Activated CD4-positive, alpha-beta T cell treated with anti-CD3 and anti-CD28 coated beads for 36 hours (primary cell): ENCODE data around the gene TENT5C. TPM values are rescaled to one million over a fixed set of nuclear protein-coding genes. Genes with fewer than 3 reads are reported as not detected.

Experiments
- ATAC-seq: fragments of 200-7000 bp; cut with Tn5 transposase; one replicate; pipeline ENCODE4 v1.10.0; 2021; ENCODE audit warnings: mild to moderate bottlenecking, moderate library complexity
- CTCF ChIA-PET: fragments of 350-600 bp; sonication (Branson Sonifier 250); formaldehyde crosslinking; loops from one replicate; lab custom pipeline; 2021; ENCODE audit warnings: antibody characterized with exemption; lab: Charles Lee
- POLR2A ChIA-PET: fragments of 350-600 bp; sonication (Branson Sonifier 250); formaldehyde crosslinking; loops from one replicate; lab custom pipeline; 2021; ENCODE audit warnings: antibody characterized with exemption, inconsistent platforms; lab: Charles Lee
- DNase-seq: peaks from one replicate; pipeline ENCODE4 v3.0.0-alpha.2; 2020
- H3K27ac Mint-ChIP-seq: one replicate; pipeline ENCODE4 v1.8.0; 2021; ENCODE audit warnings: mixed read lengths
- H3K27me3 Mint-ChIP-seq: one replicate; pipeline ENCODE4 v1.8.0; 2021; ENCODE audit warnings: mixed read lengths
- H3K36me3 Mint-ChIP-seq: one replicate; pipeline ENCODE4 v1.8.0; 2021; ENCODE audit warnings: low read depth, mixed read lengths
- H3K4me1 Mint-ChIP-seq: one replicate; pipeline ENCODE4 v1.8.0; 2021; ENCODE audit warnings: mixed read lengths
- H3K4me3 Mint-ChIP-seq: one replicate; pipeline ENCODE4 v1.8.0; 2021; ENCODE audit warnings: mild to moderate bottlenecking, moderate library complexity, mixed read lengths
- H3K9me3 Mint-ChIP-seq: one replicate; pipeline ENCODE4 v1.8.0; 2021; ENCODE audit warnings: low read depth, mixed read lengths
- intact Hi-C, 2 experiments: fragments of 100-400 bp; cut with DNase I in 1 of 2; cut with micrococcal nuclease in 1 of 2; formaldehyde crosslinking; loops; one replicate each; pipeline versions ENCODE4 v1.14.2 to v1.15.1; 2022 to 2024; cut with DNase I, micrococcal nuclease
- total RNA-seq, 2 experiments: library from RNA; stranded (reverse); gene quantifications; one replicate each; pipeline ENCODE4 v1.2.3, GENCODE V29; 2021

The TENT5C gene
- total RNA-seq, 2 experiments from 2014 or later, result 6.0 to 6.4 TPM

DNA sequence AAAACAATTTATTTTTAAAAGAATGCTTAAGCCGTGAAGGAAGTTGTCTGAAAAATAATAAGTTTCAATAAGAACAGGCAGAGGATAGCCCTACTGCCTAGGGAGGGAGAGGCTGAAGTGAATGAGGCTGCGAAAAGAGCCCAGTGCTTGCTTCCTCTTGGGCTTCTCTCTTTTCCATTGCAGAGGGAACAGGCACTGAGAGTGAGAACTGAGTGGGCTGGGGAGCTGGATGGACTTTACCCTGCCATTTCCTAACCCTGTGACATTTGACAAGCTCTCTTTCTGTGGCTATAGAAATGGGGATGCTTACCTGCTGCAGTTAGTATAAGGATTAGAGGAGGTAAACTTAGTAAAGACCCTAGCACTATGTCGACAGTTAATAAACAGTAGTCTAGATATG is 30.0 kb downstream of the TENT5C start:
- H3K27ac Mint-ChIP-seq, result no peak overlapping the region
- DNase-seq (no peak), ATAC-seq (no peak)
- ChIA-PET POLR2A (no interaction called here), CTCF (no interaction called here)
- intact Hi-C loops, result no loop called here
- peaks cover 11% of the 10 kb centered on the region for H3K4me1 Mint-ChIP-seq
- H3K36me3 Mint-ChIP-seq, result no peaks in the 10 kb centered on the region
- peaks cover 15% of the 10 kb centered on the region for H3K27me3 Mint-ChIP-seq
- no peak overlapping the region for H3K4me3 Mint-ChIP-seq
- no peaks in the 10 kb centered on the region for H3K9me3 Mint-ChIP-seq

DNA sequence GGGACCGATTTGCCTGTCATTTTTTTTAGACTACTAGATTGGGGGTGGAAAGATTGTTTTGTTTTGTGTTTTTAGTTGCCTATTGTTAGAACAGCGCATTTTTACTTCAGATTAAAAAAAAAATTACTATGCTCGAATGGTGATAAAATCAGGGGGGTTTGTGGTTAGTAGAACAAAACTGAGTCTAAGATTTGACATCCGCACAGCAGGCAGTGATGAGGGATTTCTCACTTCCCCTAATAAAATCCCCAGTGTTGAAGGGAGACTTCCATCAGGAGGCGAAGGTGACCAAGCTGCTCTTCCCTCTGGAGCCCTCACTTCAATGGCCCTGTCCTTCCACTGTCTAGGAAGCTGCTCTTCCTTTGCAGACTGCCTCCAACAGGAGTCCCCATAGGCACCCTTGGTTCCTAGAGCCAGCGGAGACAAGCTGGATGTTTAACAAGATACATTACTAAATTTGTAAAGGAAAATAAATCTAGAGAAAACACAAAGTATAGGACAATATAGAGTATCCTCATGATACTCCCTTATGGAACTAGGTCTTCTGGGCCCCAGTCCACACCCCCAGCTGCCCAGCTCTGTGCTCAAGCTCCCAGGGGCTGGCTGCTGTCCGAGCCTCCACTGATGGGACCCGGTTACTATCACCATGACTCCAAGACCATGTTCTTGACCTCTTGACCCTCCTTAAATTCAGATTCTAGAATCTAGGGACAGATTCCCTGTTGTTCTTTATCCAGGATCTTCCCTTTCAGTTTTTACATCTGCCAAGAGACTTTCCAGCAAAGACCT is 31.0 kb downstream of the TENT5C start:
- ATAC-seq (no peak), DNase-seq (no peak)
- intact Hi-C loops, result no loop called here
- Mint-ChIP-seq H3K36me3 (no peaks in the 10 kb centered on the region), H3K27me3 (peaks cover 19% of the 10 kb centered on the region), H3K4me1 (peaks cover 11% of the 10 kb centered on the region), H3K9me3 (no peaks in the 10 kb centered on the region), H3K27ac (no peak overlapping the region), H3K4me3 (no peak overlapping the region)
- ChIA-PET POLR2A (no interaction called here), CTCF (interaction anchor here (0.7 to 1.7 kb wide), 4 partner anchors 12 to 93 kb away, joined by 3 to 5 read pairs (median 4); no protein-coding TSS in a partner anchor)

DNA sequence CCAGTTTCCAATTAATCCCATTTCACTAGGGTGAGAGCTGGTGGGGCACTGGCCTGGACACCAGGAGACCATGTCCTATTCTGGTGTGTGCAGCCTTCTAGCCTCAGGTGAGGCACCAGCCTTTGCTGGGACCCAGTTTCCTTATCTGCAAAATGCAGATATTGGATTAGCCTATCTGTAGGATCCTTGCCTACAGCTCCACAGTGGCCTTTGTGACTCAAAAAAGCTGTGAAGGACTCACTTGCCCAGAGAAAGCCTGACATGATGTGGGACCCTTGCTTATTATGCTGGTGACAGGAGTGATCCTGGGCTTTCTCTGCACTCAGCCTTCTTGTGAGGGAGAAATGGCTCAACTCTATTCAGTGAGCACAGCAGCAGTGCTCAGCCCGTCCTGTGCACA is 32.3 kb downstream of the TENT5C start:
- ATAC-seq (no peak), DNase-seq (no peak)
- Mint-ChIP-seq H3K36me3 (no peaks in the 10 kb centered on the region), H3K27me3 (peaks cover 19% of the 10 kb centered on the region), H3K4me3 (no peak overlapping the region), H3K9me3 (no peaks in the 10 kb centered on the region), H3K4me1 (peaks cover 5% of the 10 kb centered on the region), H3K27ac (no peak overlapping the region)
- ChIA-PET POLR2A (no interaction called here), CTCF (interaction anchor here (1.3 to 1.7 kb wide), 3 partner anchors 13 to 36 kb away, joined by 4 read pairs; no protein-coding TSS in a partner anchor)
- intact Hi-C loops, result no loop called here

DNA sequence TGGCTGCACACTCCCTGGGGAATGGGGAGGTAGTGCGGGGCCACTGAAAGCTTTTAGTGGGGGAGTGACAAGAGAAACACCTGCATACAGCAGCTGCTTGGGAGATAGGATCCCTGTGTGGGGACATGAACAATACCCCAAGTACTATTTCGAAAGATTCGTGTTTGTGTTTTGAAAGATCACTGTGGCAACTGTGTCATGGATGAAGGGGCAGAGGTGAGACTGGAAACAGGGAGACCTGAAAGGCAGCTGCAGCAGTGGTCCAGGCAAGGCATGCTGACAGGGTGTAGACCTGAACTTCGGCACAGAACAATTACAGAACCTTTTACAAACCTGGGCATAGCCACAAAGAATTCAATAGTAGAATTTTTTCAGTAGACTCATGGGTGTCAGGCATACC is 32.9 kb downstream of the TENT5C start:
- Mint-ChIP-seq H3K4me1 (peaks cover 5% of the 10 kb centered on the region), H3K9me3 (no peaks in the 10 kb centered on the region)

DNA sequence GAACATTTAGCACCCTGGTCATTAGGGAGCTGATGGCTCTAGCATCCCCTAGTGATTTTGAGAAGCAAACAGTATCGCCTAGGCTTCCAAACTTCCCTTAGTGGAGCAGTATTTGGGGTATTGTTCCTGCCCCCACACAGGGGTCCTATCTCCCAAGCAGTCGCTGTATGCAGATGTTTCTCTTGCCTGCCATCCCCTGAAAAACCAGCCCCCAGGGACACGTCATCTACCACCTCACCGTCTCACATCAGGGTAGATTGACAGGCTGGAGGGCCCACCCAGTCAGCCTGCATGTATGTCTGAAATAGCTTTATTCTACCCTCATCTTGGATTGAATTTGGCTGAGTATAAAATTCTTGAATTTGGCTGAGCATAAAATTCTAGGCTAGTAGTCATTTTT is 33.9 kb downstream of the TENT5C start:
- H3K27me3 Mint-ChIP-seq, result peaks cover 23% of the 10 kb centered on the region
- H3K4me1 Mint-ChIP-seq, result peaks cover 5% of the 10 kb centered on the region
- H3K36me3 Mint-ChIP-seq, result no peaks in the 10 kb centered on the region
- intact Hi-C loops, result no loop called here
- POLR2A ChIA-PET, result no interaction called here
- no peak for ATAC-seq
- H3K9me3 Mint-ChIP-seq, result no peaks in the 10 kb centered on the region
- no peak overlapping the region for H3K27ac Mint-ChIP-seq
- no peak for DNase-seq
- CTCF ChIA-PET, result no interaction called here
- no peak overlapping the region for H3K4me3 Mint-ChIP-seq

More for the DNA sequence above, 32.9 kb downstream of the TENT5C start:
- H3K27me3 Mint-ChIP-seq, result peaks cover 19% of the 10 kb centered on the region
- no peak overlapping the region for H3K27ac Mint-ChIP-seq
- ChIA-PET POLR2A (no interaction called here), CTCF (interaction anchor here (1.3 to 1.7 kb wide), 2 partner anchors 21 to 36 kb away, joined by 4 read pairs; no protein-coding TSS in a partner anchor)
- H3K36me3 Mint-ChIP-seq, result no peaks in the 10 kb centered on the region
- intact Hi-C loops, result no loop called here
- ATAC-seq, result no peak
- H3K4me3 Mint-ChIP-seq, result no peak overlapping the region
- no peak for DNase-seq

DNA sequence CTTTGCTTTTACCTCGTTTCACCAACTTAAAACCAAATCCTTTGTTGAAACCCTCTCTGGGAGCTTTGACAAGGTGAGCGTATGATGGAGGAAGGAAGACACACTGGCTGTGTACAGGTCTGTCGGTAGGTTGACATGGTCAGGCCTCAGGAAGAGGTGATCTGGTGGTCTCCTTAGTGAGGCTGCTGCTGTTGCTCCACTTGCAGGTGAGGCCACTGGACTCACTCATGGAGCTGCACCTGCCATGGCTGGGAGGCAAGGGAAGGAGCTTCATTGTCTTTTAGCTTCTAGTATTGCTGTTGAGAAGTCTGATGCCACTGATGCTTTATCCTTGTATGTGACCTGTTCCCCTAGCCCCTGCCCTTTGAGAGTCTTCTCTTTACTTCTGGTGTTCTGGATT is 35.7 kb downstream of the TENT5C start:
- peaks cover under 1% of the 10 kb centered on the region for H3K4me1 Mint-ChIP-seq
- ChIA-PET POLR2A (no interaction called here), CTCF (interaction anchor here (0.8 to 1.1 kb wide), 4 partner anchors 13 to 69 kb away, joined by 3 to 5 read pairs (median 3); no protein-coding TSS in a partner anchor)
- H3K9me3 Mint-ChIP-seq, result no peaks in the 10 kb centered on the region
- H3K36me3 Mint-ChIP-seq, result no peaks in the 10 kb centered on the region
- peaks cover 26% of the 10 kb centered on the region for H3K27me3 Mint-ChIP-seq
- H3K27ac Mint-ChIP-seq, result no peak overlapping the region
- no peak for DNase-seq
- H3K4me3 Mint-ChIP-seq, result no peak overlapping the region
- intact Hi-C loops, result no loop called here
- no peak for ATAC-seq

DNA sequence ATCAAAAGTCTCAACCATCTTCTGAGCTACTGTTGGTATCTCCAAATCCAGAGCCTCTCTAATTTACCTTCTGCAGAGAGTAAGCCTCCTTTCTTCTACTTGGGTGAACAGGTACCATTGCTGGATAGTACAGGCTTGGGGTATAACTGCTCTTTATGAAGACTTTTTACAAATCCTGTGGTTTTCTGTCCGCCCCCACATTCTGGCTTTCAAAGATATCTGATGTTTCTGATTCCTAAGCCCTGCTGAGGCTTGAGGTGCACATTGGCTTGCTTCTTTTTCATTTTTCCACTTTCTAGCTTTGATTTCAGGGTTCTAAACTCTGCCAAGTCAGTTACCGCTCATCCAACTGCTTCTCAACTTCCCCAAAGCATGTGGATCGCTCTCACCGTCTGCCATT is 37.1 kb downstream of the TENT5C start:
- peak; percentile 46 for DNase-seq
- Mint-ChIP-seq H3K4me1 (no peaks in the 10 kb centered on the region), H3K9me3 (no peaks in the 10 kb centered on the region), H3K27me3 (peaks cover 27% of the 10 kb centered on the region), H3K36me3 (no peaks in the 10 kb centered on the region), H3K4me3 (no peak overlapping the region), H3K27ac (no peak overlapping the region)
- ChIA-PET CTCF (interaction anchor here (0.6 to 1.1 kb wide), 2 partner anchors 15 to 112 kb away, joined by 3 to 5 read pairs; no protein-coding TSS in a partner anchor), POLR2A (no interaction called here)
- ATAC-seq, result peak; percentile 83
- intact Hi-C loops, result loop anchor here (2.0 kb wide), 2 partner anchors 22 kb away; no protein-coding TSS in a partner anchor

DNA sequence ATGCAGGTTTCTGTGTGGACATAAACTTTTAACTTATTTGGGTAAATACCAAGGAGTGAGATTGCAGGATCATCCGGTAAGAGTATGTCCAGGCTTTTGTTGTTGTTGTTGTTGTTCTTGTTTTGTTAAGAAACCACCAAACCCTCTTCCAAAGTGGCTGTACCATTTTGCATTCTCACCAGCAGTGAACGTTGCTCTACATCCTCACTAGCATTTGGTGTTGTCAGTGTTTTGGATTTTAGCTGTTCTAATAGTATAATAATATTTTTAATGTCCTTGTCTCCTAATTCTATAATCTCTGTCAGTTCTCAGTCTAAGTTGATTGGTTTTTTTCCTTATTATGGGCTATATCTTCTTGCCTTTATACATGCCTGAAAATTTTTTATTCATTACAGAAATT is 37.8 kb downstream of the TENT5C start:
- no peak overlapping the region for H3K4me3 Mint-ChIP-seq
- peaks cover 3% of the 10 kb centered on the region for H3K4me1 Mint-ChIP-seq
- H3K9me3 Mint-ChIP-seq, result no peaks in the 10 kb centered on the region
- ChIA-PET CTCF (interaction anchor here (0.6 to 1.1 kb wide), 2 partner anchors 14 to 112 kb away, joined by 3 to 5 read pairs; no protein-coding TSS in a partner anchor), POLR2A (no interaction called here)
- peaks cover 31% of the 10 kb centered on the region for H3K27me3 Mint-ChIP-seq
- ATAC-seq (no peak), DNase-seq (no peak)
- no peak overlapping the region for H3K27ac Mint-ChIP-seq
- intact Hi-C loops, result loop anchor here (2.0 kb wide), 2 partner anchors 21 to 23 kb away; no protein-coding TSS in a partner anchor
- no peaks in the 10 kb centered on the region for H3K36me3 Mint-ChIP-seq

DNA sequence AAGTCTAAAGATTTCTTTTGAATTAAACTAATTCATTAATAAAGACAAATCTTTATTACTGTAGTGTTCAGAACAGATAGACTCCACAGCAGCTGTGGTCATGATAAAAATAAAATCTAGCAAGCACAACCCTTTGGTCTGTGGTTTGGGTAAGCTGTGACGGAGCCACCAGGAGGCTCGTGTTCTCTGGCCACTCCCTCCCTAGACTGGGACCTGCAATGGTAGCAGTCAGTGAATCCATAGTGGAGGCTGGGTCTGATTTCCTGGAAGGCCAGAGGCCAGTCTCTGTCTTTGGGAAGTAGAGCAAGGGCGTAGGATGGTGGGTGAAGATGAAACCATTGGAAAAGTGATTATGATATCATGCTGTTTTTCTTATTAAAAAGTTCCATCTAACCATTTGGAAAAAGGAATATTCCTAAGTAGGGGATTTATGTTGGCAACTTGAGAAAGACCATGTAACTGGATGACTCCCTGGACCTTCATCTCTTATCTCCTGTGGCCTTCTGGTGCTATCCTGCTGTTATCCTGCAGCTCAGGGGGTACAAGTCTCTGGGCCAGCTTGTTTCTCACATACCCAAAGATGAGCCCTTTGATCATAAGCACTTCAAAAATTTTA is 39.0 kb downstream of the TENT5C start:
- ATAC-seq (no peak), DNase-seq (no peak)
- ChIA-PET POLR2A (no interaction called here), CTCF (interaction anchor here (0.7 kb wide), 1 partner anchor 26 kb away, joined by 3 read pairs; no protein-coding TSS in a partner anchor)
- H3K4me3 Mint-ChIP-seq, result no peak overlapping the region
- H3K4me1 Mint-ChIP-seq, result peaks cover 10% of the 10 kb centered on the region
- H3K27ac Mint-ChIP-seq, result no peak overlapping the region
- no peaks in the 10 kb centered on the region for H3K9me3 Mint-ChIP-seq
- intact Hi-C loops, result loop anchor here in 1 of 2 experiments (1.0 kb wide), 1 partner anchor 9 kb away; no protein-coding TSS in a partner anchor
- H3K36me3 Mint-ChIP-seq, result no peaks in the 10 kb centered on the region
- H3K27me3 Mint-ChIP-seq, result peaks cover 30% of the 10 kb centered on the region

DNA sequence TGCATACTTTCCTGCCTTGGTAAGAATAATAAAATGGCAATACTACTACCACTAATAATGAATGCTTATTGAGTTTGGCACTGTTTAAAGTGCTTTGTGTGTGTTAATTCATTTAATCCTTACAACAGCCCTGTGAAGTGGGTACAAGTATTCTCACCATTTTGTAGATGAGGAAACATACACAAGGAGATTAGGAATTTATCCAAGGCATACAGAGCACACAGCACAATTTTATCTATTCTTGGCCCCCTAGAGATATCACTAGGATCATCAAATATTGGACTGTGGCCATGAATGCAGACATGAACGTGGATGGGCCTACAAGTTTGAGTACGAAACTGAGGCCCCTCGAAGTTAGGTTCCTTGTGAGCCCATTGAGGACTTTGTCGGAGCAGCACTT is 39.5 kb downstream of the TENT5C start:
- no peaks in the 10 kb centered on the region for H3K9me3 Mint-ChIP-seq
- DNase-seq (no peak), ATAC-seq (no peak)
- peaks cover 29% of the 10 kb centered on the region for H3K27me3 Mint-ChIP-seq
- intact Hi-C loops, result loop anchor here in 1 of 2 experiments (1.0 kb wide), 1 partner anchor 9 kb away; no protein-coding TSS in a partner anchor
- H3K4me1 Mint-ChIP-seq, result peaks cover 10% of the 10 kb centered on the region
- H3K4me3 Mint-ChIP-seq, result no peak overlapping the region
- ChIA-PET CTCF (interaction anchor here (0.7 kb wide), 1 partner anchor 25 kb away, joined by 3 read pairs; no protein-coding TSS in a partner anchor), POLR2A (no interaction called here)
- H3K36me3 Mint-ChIP-seq, result no peaks in the 10 kb centered on the region
- H3K27ac Mint-ChIP-seq, result no peak overlapping the region

DNA sequence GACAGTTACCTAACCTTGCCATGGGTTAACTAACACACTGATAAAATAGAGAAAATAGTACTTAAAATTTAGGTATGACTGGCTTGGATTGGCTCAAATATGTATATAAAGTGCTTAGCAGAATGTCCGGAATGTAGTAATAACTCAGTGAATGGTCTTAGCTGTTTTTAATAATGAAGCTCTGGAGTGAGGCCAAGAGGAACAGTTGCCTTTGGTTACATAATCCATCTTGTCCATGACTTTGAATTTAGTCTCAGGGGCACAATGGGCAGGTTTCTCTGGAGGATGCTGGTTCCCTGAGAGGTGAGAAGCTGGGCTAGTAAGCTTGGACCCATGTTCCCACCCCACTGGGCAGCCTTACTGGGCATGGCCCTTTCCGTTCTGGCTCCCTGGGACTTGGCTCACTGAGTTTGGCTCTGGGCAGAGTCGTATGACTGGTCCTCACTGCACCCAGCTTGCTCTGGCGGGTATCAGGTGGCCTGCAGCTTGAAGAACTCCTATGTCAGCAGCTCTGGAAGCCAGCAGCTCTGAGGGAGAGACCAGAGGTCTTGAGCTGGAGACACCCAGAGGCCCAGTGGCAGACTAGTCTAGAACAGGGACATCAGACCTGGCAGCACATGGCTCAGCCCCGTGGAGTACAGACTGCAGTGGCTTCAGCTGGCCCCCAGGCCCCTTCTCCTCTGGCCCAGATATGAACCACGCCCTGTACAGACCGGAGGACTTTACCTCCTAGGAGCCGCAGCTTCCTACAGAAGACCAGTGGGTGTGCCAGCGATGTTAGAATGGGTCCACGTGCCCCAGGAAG is 40.4 kb downstream of the TENT5C start:
- H3K4me3 Mint-ChIP-seq, result no peak overlapping the region
- intact Hi-C loops, result no loop called here
- no peak for ATAC-seq
- H3K27me3 Mint-ChIP-seq, result peaks cover 25% of the 10 kb centered on the region
- no peaks in the 10 kb centered on the region for H3K9me3 Mint-ChIP-seq
- peaks cover 11% of the 10 kb centered on the region for H3K4me1 Mint-ChIP-seq
- ChIA-PET POLR2A (no interaction called here), CTCF (interaction anchor here (1.0 to 1.4 kb wide), 2 partner anchors 28 to 112 kb away, joined by 3 to 4 read pairs; no protein-coding TSS in a partner anchor)
- no peak for DNase-seq
- no peaks in the 10 kb centered on the region for H3K36me3 Mint-ChIP-seq
- no peak overlapping the region for H3K27ac Mint-ChIP-seq
